HG03045 (cell line): Measurements from ENCODE around the gene LMO1.

ENCODE experiments used
- ATAC-seq: cut with Tn5 transposase; IDR thresholded peaks from one replicate; pipeline ENCODE4 v1.9.1; 2021; ENCODE audit warnings: mild to moderate bottlenecking, moderate library complexity; ENCODE audit not compliant: unreplicated experiment

Gene LMO1

GRCh38 chr11:8263769-8264410, at the start of gene LMO1:
TSS of gene LMO1 (minus strand) at chr11:8263878. CDS start at chr11:8263362, 516 bp downstream.
- ATAC-seq: peak; percentile 56

GRCh38 chr11:8312986-8313385, 49.3 kb upstream of the LMO1 start:
- no peak for ATAC-seq

GRCh38 chr11:8311366-8311765, 47.7 kb upstream of the LMO1 start:
- no peak for ATAC-seq

- ATAC-seq: no peak
These were observed 47.1 kb upstream of the LMO1 start for GRCh38 chr11:8310743-8311298.

GRCh38 chr11:8309862-8310261, 46.2 kb upstream of the LMO1 start:
- ATAC-seq: no peak

GRCh38 chr11:8309311-8309710, 45.6 kb upstream of the LMO1 start:
- no peak for ATAC-seq

- no peak for ATAC-seq
These were observed 43.9 kb upstream of the LMO1 start for GRCh38 chr11:8307601-8308000.

GRCh38 chr11:8301622-8302021, 37.9 kb upstream of the LMO1 start:
- no peak for ATAC-seq

- ATAC-seq: no peak
These were observed 35.4 kb upstream of the LMO1 start for GRCh38 chr11:8298801-8299786.

GRCh38 chr11:8297781-8298440, 34.2 kb upstream of the LMO1 start:
- no peak for ATAC-seq

- ATAC-seq: no peak
These were observed 33.2 kb upstream of the LMO1 start for GRCh38 chr11:8296872-8297271.

GRCh38 chr11:8296038-8296649, 32.5 kb upstream of the LMO1 start:
- ATAC-seq: no peak

- no peak for ATAC-seq
These were observed 30.7 kb upstream of the LMO1 start for GRCh38 chr11:8294251-8294935.

GRCh38 chr11:8293171-8293570, 29.5 kb upstream of the LMO1 start:
- ATAC-seq: no peak

- no peak for ATAC-seq
These were observed 28.7 kb upstream of the LMO1 start for GRCh38 chr11:8292351-8292750.

- ATAC-seq: no peak
These were observed 28.0 kb upstream of the LMO1 start for GRCh38 chr11:8291421-8292350.

- no peak for ATAC-seq
These were observed 26.6 kb upstream of the LMO1 start for GRCh38 chr11:8290081-8290810.

GRCh38 chr11:8289492-8289918, 25.8 kb upstream of the LMO1 start:
- no peak for ATAC-seq
